ENCODE data around the gene LRRC37A3. TPM values are rescaled to one million over a fixed set of nuclear protein-coding genes. Genes with fewer than 3 reads are reported as not detected.
"Not testable (repeated sequence)": the region's sequence is repeated elsewhere in the genome, so short reads cannot be mapped to it uniquely, and the experiment has no call there.

The LRRC37A3 gene
- total RNA-seq, 1 experiment from 2014 or later = 7.5 TPM

DNA sequence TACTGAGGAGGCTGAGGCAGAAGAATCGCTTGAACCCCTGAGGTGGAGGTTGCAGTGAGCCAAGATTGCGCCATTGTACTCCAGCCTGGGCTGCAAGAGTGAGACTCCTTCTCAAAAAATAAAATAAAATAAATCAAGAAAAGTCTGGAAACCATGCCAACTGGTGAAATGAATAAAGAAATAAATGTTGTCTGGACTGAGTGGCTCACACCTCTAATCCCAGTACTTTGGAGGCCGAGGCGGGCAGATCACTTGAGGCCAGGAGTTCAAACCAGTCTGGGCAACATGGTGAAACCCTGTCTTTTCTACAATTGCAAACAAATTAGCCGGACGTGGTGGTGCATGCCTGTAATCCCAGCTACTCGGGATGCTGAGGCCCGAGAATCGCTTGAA is 744 bp upstream of the LRRC37A3 start:
- no TSS peak for BruUV-seq (replicated peaks)
- CTCF ChIA-PET = interaction anchor here (0.6 to 1.8 kb wide), 8 partner anchors 18 to 282 kb away, joined by 3 to 5 read pairs (median 4); no protein-coding TSS in a partner anchor

DNA sequence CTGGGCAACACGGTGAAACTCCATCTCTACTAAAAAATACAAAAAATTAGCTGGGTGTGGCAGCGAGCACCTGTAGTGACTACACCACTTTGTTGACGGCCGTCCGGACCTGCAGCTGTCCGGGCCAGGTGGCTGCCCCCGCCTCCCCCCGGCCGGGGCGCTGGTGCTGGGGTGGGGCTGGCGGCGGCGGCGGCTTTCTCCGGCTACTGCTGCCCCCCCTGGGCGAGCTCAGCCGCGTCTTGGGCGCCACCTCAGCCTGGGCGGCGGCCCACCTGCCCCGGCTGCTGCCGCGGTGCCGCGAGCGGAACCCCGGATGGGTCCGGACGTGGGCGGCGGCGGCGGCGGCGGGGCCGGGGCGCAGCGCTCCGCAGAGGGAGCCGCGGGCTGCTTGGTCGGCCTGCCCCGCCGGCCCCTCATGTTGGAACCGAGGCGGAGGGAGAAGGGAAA is 413 bp downstream of the LRRC37A3 start:
- H3K27ac Mint-ChIP-seq (ENCODE audit: low read depth, unreplicated experiment) = peak overlapping the region; percentile 89
- not testable (repeated sequence) for BruUV-seq (replicated peaks)

More for the DNA sequence above, 744 bp upstream of the LRRC37A3 start:
- intact Hi-C loops (cut with micrococcal nuclease) = no loop called here
- peak overlapping the region; percentile 77 for H3K4me3 Mint-ChIP-seq (ENCODE audit: unreplicated experiment)
- TF ChIP-seq, protein P1, sequence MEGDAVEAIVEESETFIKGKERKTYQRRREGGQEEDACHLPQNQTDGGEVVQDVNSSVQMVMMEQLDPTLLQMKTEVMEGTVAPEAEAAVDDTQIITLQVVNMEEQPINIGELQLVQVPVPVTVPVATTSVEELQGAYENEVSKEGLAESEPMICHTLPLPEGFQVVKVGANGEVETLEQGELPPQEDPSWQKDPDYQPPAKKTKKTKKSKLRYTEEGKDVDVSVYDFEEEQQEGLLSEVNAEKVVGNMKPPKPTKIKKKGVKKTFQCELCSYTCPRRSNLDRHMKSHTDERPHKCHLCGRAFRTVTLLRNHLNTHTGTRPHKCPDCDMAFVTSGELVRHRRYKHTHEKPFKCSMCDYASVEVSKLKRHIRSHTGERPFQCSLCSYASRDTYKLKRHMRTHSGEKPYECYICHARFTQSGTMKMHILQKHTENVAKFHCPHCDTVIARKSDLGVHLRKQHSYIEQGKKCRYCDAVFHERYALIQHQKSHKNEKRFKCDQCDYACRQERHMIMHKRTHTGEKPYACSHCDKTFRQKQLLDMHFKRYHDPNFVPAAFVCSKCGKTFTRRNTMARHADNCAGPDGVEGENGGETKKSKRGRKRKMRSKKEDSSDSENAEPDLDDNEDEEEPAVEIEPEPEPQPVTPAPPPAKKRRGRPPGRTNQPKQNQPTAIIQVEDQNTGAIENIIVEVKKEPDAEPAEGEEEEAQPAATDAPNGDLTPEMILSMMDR (IDR thresholded peaks at IDR 0.05; ENCODE audit: unreplicated experiment) = no peak
- no peaks in the 10 kb centered on the region for H3K4me1 Mint-ChIP-seq (ENCODE audit: insufficient read depth, unreplicated experiment)
- POLR2A ChIA-PET = interaction anchor here (0.6 to 1.8 kb wide), 7 partner anchors 42 to 1274 kb away, joined by 3 to 12 read pairs (median 6); no protein-coding TSS in a partner anchor
- H3K36me3 Mint-ChIP-seq (ENCODE audit: insufficient read depth, unreplicated experiment) = no peaks in the 10 kb centered on the region
- H3K27me3 Mint-ChIP-seq (ENCODE audit: insufficient read depth, unreplicated experiment) = no peaks in the 10 kb centered on the region
- DNase-seq (ENCODE audit: unreplicated experiment) = no peak
- no peaks in the 10 kb centered on the region for H3K9me3 Mint-ChIP-seq (ENCODE audit: unreplicated experiment)
- peak overlapping the region; percentile 89 for H3K27ac Mint-ChIP-seq (ENCODE audit: low read depth, unreplicated experiment)

DNA sequence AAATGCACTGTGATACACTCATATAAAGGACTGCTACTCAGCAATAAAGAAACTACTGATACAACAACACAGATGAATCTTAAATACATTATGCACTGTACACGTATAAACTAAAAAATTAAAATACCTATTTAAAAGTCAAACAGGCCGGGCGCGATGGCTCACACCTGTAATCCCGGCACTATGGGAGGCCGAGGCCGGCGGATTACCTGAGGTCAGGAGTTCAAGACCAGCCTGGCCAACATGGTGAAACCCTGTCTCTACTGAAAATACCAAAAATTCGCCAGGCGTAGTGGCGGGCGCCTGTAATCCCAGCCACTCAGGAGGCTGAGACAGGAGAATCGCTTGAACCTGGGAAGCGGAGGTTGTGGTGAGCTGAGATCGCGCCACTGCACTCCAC is 1.7 kb downstream of the LRRC37A3 start:
- POLR2A ChIA-PET; BruUV-seq (replicated peaks); H3K4me1 Mint-ChIP-seq (ENCODE audit: insufficient read depth, unreplicated experiment); H3K27ac Mint-ChIP-seq (ENCODE audit: low read depth, unreplicated experiment); H3K4me3 Mint-ChIP-seq (ENCODE audit: unreplicated experiment); H3K9me3 Mint-ChIP-seq (ENCODE audit: unreplicated experiment); H3K27me3 Mint-ChIP-seq (ENCODE audit: insufficient read depth, unreplicated experiment); intact Hi-C loops (cut with micrococcal nuclease); H3K36me3 Mint-ChIP-seq (ENCODE audit: insufficient read depth, unreplicated experiment); DNase-seq (ENCODE audit: unreplicated experiment); CTCF ChIA-PET: not testable (repeated sequence)

More for the DNA sequence above, 413 bp downstream of the LRRC37A3 start:
- not testable (repeated sequence) for H3K9me3 Mint-ChIP-seq (ENCODE audit: unreplicated experiment); H3K27me3 Mint-ChIP-seq (ENCODE audit: insufficient read depth, unreplicated experiment); H3K4me1 Mint-ChIP-seq (ENCODE audit: insufficient read depth, unreplicated experiment); H3K36me3 Mint-ChIP-seq (ENCODE audit: insufficient read depth, unreplicated experiment)
- intact Hi-C loops (cut with micrococcal nuclease) = loop anchor here (2.0 kb wide), 1 partner anchor 138 kb away; no protein-coding TSS in a partner anchor
- peak; percentile 32 for DNase-seq (ENCODE audit: unreplicated experiment)
- POLR2A ChIA-PET = interaction anchor here (0.7 to 1.8 kb wide), 9 partner anchors 43 to 142 kb away, joined by 3 to 12 read pairs (median 4); no protein-coding TSS in a partner anchor
- H3K4me3 Mint-ChIP-seq (ENCODE audit: unreplicated experiment) = peak overlapping the region; percentile 77
- CTCF ChIA-PET = interaction anchor here (0.6 to 1.8 kb wide), 8 partner anchors 19 to 283 kb away, joined by 3 to 5 read pairs (median 4); no protein-coding TSS in a partner anchor

DNA sequence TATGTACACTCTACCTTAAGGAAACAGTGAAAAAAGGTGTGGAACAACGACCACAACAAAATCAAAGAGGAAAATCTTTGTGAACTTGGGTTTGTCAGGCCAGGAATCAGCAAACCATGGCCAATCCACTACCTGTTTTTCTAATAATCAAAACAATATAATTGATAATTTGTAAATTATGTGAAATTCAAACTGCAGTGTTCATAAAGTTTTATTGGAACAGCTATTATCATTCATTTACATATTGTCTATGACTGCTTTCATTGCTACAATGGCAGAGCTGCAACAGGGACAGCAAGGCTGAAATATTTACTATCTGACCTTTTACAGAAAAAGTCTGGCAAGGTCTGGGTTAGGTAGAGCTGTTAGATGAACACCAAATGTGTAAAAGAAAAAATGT is 4.0 kb downstream of the LRRC37A3 start:
- H3K4me3 Mint-ChIP-seq (ENCODE audit: unreplicated experiment); H3K4me1 Mint-ChIP-seq (ENCODE audit: insufficient read depth, unreplicated experiment); CTCF ChIA-PET; H3K27ac Mint-ChIP-seq (ENCODE audit: low read depth, unreplicated experiment); intact Hi-C loops (cut with micrococcal nuclease); DNase-seq (ENCODE audit: unreplicated experiment); H3K27me3 Mint-ChIP-seq (ENCODE audit: insufficient read depth, unreplicated experiment); POLR2A ChIA-PET; H3K36me3 Mint-ChIP-seq (ENCODE audit: insufficient read depth, unreplicated experiment); BruUV-seq (replicated peaks); H3K9me3 Mint-ChIP-seq (ENCODE audit: unreplicated experiment): not testable (repeated sequence)

DNA sequence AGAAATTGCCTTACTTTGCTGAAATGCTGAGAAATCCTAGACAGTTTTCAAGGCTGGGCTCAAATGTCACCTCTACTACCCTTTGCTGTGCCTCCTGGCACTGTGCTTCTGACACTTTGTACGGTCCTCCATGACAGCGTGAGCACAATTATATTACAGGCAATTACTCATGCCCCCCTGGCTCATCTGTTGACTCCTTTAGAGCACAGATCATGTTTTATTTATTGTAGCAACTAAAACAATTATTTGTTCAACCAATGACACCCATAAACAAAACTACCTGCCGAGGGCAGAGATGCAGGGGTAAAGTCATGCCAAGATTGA is 9.1 kb downstream of the LRRC37A3 start:
- H3K27me3 Mint-ChIP-seq (ENCODE audit: insufficient read depth, unreplicated experiment); BruUV-seq (replicated peaks); H3K4me1 Mint-ChIP-seq (ENCODE audit: insufficient read depth, unreplicated experiment); H3K36me3 Mint-ChIP-seq (ENCODE audit: insufficient read depth, unreplicated experiment); H3K4me3 Mint-ChIP-seq (ENCODE audit: unreplicated experiment); H3K9me3 Mint-ChIP-seq (ENCODE audit: unreplicated experiment); CTCF ChIA-PET; POLR2A ChIA-PET; intact Hi-C loops (cut with micrococcal nuclease); DNase-seq (ENCODE audit: unreplicated experiment); H3K27ac Mint-ChIP-seq (ENCODE audit: low read depth, unreplicated experiment): not testable (repeated sequence)

DNA sequence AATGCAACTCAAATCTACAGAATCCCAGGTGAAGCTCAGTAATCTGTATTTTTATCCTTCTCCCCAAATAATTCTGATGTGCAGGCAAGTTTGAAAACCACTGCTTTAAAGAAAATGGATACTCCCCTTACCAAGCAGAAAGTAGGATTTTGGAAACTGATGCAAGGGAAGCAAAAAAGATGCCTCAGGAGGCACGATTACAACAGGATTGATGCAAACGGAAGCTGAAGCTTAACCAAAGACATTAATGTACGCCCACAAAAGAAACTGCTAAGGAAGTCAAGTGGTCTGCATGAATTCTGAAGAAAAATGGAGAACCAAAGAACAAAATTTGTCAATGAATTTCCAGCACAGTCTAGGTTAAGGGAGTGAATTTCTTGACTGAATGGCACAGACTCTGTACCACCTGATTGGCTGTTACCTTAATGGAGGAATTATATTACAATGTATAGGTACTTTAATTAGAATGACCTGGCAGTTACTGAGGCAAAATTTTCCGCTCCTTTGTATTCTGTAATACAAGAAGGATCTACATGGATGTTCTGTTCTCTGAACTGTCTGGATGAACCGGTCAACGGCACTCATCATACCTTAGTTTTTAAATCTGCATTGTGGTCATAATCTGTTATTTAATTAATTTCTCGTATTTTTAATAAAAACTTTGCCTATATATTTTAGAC is 9.6 kb downstream of the LRRC37A3 start:
- BruUV-seq (replicated peaks); H3K36me3 Mint-ChIP-seq (ENCODE audit: insufficient read depth, unreplicated experiment); H3K9me3 Mint-ChIP-seq (ENCODE audit: unreplicated experiment); H3K4me1 Mint-ChIP-seq (ENCODE audit: insufficient read depth, unreplicated experiment); CTCF ChIA-PET; POLR2A ChIA-PET; H3K27me3 Mint-ChIP-seq (ENCODE audit: insufficient read depth, unreplicated experiment); H3K4me3 Mint-ChIP-seq (ENCODE audit: unreplicated experiment); DNase-seq (ENCODE audit: unreplicated experiment); intact Hi-C loops (cut with micrococcal nuclease); H3K27ac Mint-ChIP-seq (ENCODE audit: low read depth, unreplicated experiment): not testable (repeated sequence)

DNA sequence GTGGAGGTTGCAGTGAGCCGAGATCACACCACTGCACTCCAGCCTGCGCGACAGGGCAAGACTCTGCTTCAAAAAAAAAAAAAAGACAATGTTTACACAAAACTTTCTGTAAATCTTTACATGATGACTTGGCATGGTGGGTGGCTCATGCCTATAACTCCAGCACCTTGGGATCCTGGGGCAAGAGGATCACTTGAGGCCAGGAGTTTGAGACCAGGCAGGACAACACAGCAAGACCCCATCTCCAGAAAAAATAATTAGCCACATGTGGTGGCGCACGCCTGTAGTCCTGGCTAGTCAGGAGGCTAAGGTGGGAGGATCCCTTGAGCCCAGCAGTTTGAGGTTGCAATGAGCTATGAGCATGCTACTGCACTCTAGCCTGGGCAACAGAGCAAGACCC is 15.2 kb downstream of the LRRC37A3 start:
- POLR2A ChIA-PET; H3K4me1 Mint-ChIP-seq (ENCODE audit: insufficient read depth, unreplicated experiment); H3K4me3 Mint-ChIP-seq (ENCODE audit: unreplicated experiment); H3K27ac Mint-ChIP-seq (ENCODE audit: low read depth, unreplicated experiment); CTCF ChIA-PET; BruUV-seq (replicated peaks); intact Hi-C loops (cut with micrococcal nuclease); H3K9me3 Mint-ChIP-seq (ENCODE audit: unreplicated experiment); H3K36me3 Mint-ChIP-seq (ENCODE audit: insufficient read depth, unreplicated experiment); DNase-seq (ENCODE audit: unreplicated experiment); H3K27me3 Mint-ChIP-seq (ENCODE audit: insufficient read depth, unreplicated experiment): not testable (repeated sequence)

DNA sequence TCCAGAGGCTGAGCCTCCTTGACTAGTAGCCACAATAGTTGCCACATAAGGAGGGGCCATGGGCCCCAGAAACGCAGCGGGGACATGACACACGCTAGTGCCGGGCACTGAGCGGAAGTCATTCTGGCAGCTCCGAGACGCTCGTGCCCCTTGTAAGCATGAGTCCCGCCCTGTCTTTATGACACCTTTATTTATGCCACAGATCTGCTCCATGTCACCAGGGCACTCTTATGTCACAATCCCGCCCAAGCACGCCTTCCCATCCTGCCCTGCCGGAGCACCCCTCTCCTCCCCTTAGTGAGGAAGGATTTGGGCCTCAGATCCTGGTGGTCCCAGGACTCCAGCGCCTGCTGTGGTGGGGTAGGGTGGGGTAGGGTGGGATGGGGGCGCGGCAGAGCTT is 22.1 kb downstream of the LRRC37A3 start:
- H3K36me3 Mint-ChIP-seq (ENCODE audit: insufficient read depth, unreplicated experiment); CTCF ChIA-PET; BruUV-seq (replicated peaks); H3K27me3 Mint-ChIP-seq (ENCODE audit: insufficient read depth, unreplicated experiment); H3K27ac Mint-ChIP-seq (ENCODE audit: low read depth, unreplicated experiment); H3K9me3 Mint-ChIP-seq (ENCODE audit: unreplicated experiment); intact Hi-C loops (cut with micrococcal nuclease); POLR2A ChIA-PET; DNase-seq (ENCODE audit: unreplicated experiment); H3K4me3 Mint-ChIP-seq (ENCODE audit: unreplicated experiment); H3K4me1 Mint-ChIP-seq (ENCODE audit: insufficient read depth, unreplicated experiment): not testable (repeated sequence)

DNA sequence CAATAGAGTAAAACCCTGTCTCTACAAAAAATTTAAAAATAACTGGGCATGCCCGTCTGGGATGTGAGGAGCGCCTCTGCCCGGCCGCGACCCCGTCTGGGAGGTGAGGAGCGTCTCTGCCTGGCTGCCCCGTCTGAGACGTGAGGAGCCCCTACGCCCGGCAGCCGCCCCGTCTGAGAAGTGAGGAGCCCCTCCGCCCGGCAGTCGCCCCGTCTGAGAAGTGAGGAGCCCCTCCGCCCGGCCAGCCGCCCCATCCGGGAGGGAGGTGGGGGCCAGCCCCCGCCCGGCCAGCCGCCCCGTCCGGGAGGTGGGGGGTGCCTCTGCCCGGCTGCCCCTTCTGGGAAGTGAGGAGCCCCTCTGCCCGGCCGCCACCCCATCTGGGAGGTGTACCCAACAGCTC is 45.1 kb downstream of the LRRC37A3 start:
- H3K4me3 Mint-ChIP-seq (ENCODE audit: unreplicated experiment); H3K9me3 Mint-ChIP-seq (ENCODE audit: unreplicated experiment); intact Hi-C loops (cut with micrococcal nuclease); CTCF ChIA-PET; POLR2A ChIA-PET; H3K27ac Mint-ChIP-seq (ENCODE audit: low read depth, unreplicated experiment); H3K36me3 Mint-ChIP-seq (ENCODE audit: insufficient read depth, unreplicated experiment); H3K27me3 Mint-ChIP-seq (ENCODE audit: insufficient read depth, unreplicated experiment); DNase-seq (ENCODE audit: unreplicated experiment); H3K4me1 Mint-ChIP-seq (ENCODE audit: insufficient read depth, unreplicated experiment); BruUV-seq (replicated peaks): not testable (repeated sequence)

Measured in MCF 10A (cell line).